Measurements from ENCODE around the gene MCTP1. TPM values are rescaled to one million over a fixed set of nuclear protein-coding genes. Genes with fewer than 3 reads are reported as not detected.
A peak's percentile ranks its signal among the peaks of the same experiment; 100 is the strongest.

The MCTP1 gene
- total RNA-seq, 4 donors from 2014 or later: 28.7 to 117 (median 48.2) TPM

- H3K4me3 ChIP-seq: no peak overlapping the region
- DNase-seq (ENCODE audit: low spot score in 2 of 2): no peak
- H3K36me3 ChIP-seq: no peaks in the 10 kb centered on the region
- peak overlapping the region in 1 of 4 donors; percentile 71 for H3K27ac ChIP-seq
- no peaks in the 10 kb centered on the region for H3K4me1 ChIP-seq
- no peak for TF ChIP-seq POLR2A (IDR thresholded peaks at IDR 0.05)
- TF ChIP-seq, protein P1, sequence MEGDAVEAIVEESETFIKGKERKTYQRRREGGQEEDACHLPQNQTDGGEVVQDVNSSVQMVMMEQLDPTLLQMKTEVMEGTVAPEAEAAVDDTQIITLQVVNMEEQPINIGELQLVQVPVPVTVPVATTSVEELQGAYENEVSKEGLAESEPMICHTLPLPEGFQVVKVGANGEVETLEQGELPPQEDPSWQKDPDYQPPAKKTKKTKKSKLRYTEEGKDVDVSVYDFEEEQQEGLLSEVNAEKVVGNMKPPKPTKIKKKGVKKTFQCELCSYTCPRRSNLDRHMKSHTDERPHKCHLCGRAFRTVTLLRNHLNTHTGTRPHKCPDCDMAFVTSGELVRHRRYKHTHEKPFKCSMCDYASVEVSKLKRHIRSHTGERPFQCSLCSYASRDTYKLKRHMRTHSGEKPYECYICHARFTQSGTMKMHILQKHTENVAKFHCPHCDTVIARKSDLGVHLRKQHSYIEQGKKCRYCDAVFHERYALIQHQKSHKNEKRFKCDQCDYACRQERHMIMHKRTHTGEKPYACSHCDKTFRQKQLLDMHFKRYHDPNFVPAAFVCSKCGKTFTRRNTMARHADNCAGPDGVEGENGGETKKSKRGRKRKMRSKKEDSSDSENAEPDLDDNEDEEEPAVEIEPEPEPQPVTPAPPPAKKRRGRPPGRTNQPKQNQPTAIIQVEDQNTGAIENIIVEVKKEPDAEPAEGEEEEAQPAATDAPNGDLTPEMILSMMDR (IDR thresholded peaks at IDR 0.05): no peak
- no peak for TF ChIP-seq EP300 (IDR thresholded peaks at IDR 0.05)
- 76 to 88% methylated on average over 3 of the region's 3 CpGs for WGBS, 2 donors
- H3K27me3 ChIP-seq: no peaks in the 10 kb centered on the region
- no peaks in the 10 kb centered on the region for H3K9me3 ChIP-seq
Measured at GRCh38 chr5:94820488-94820887, 464.4 kb downstream of the MCTP1 start.

- DNase-seq (ENCODE audit: low spot score in 2 of 2): no peak
- Histone ChIP-seq H3K27me3 (no peaks in the 10 kb centered on the region), H3K27ac (no peak overlapping the region), H3K4me1 (no peaks in the 10 kb centered on the region), H3K9me3 (no peaks in the 10 kb centered on the region), H3K4me3 (no peak overlapping the region), H3K36me3 (no peaks in the 10 kb centered on the region)
- TF ChIP-seq POLR2A (IDR thresholded peaks at IDR 0.05) (no peak), EP300 (IDR thresholded peaks at IDR 0.05) (no peak)
- TF ChIP-seq, protein P1 (IDR thresholded peaks at IDR 0.05): no peak
- 75 to 77% methylated on average over 5 of the region's 5 CpGs for WGBS, 2 donors
Measured at GRCh38 chr5:94818904-94819303, 466.0 kb downstream of the MCTP1 start.

DNA sequence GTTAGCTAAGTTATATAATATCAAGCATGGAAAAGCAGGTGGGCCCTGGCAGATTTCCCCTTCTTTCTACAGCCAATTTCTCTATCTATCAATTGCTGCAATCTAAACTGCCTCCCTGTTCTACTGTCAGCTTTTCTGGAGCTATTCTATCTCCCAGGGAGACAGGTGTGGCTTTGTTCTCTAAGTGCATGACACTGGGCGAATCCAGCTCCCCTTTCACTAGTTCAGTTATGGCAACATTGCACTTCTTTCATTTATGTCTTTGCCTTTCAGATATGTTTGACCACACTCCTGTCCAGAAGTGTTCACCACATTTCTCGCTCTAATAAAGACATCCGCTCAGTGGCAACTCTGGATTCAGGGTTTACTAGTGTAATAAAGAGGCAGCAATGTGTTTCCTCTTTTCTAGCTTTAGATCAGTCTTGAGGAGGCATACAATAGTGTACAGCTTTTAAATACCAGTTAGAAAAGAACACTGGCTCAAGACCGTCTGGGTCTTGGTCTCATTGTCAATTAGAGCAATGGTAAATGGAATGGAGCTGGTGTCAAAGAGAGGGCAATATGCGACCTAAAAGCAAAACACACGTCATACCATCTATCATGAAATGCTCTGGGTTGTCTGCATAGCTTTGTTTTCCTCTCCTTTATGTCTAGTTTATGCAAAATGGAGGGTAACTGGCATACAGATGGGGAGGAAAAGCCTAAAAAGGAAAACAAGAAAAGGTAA lies 469.4 kb downstream of the MCTP1 start:
- no peaks in the 10 kb centered on the region for H3K9me3 ChIP-seq
- no peak overlapping the region for H3K4me3 ChIP-seq
- no peaks in the 10 kb centered on the region for H3K36me3 ChIP-seq
- no peaks in the 10 kb centered on the region for H3K4me1 ChIP-seq
- WGBS, 2 donors: 73 to 76% methylated on average over 6 of the region's 6 CpGs
- H3K27ac ChIP-seq: no peak overlapping the region
- H3K27me3 ChIP-seq: no peaks in the 10 kb centered on the region
- TF ChIP-seq POLR2A (IDR thresholded peaks at IDR 0.05) (no peak), EP300 (IDR thresholded peaks at IDR 0.05) (no peak)
- TF ChIP-seq, protein P1 (IDR thresholded peaks at IDR 0.05): no peak
- DNase-seq (ENCODE audit: low spot score in 2 of 2): no peak

DNA sequence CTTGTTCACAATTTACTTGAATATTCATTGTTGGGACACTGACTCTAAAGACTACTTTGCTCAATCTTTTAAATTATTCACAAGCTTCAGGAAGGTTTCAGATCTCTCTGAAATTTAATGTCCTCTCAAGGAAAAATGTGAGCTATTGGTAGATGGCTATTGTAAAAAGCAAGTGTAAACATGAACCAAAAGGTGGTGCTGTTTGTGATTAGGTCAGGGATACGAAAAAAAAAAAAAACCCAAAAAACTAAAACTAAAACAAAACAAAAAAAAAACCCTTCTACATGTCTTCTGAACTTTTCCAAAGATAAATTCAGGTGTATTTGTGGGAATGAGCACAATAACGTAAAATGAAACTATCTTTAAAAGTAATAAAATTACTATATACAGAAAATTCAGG lies 472.7 kb downstream of the MCTP1 start:
- no peaks in the 10 kb centered on the region for H3K9me3 ChIP-seq
- WGBS, 2 donors: 70 to 72% methylated on average over 2 of the region's 2 CpGs
- DNase-seq (ENCODE audit: low spot score in 2 of 2): no peak
- H3K4me1 ChIP-seq: no peaks in the 10 kb centered on the region
- no peak overlapping the region for H3K27ac ChIP-seq
- H3K27me3 ChIP-seq: no peaks in the 10 kb centered on the region
- no peaks in the 10 kb centered on the region for H3K36me3 ChIP-seq
- TF ChIP-seq, protein P1 (IDR thresholded peaks at IDR 0.05): no peak
- TF ChIP-seq POLR2A (IDR thresholded peaks at IDR 0.05) (no peak), EP300 (IDR thresholded peaks at IDR 0.05) (no peak)
- H3K4me3 ChIP-seq: no peak overlapping the region

GRCh38 chr5:94811331-94811730 lies 473.6 kb downstream of the MCTP1 start:
- Histone ChIP-seq H3K9me3 (no peaks in the 10 kb centered on the region), H3K4me3 (no peak overlapping the region), H3K27me3 (no peaks in the 10 kb centered on the region), H3K27ac (no peak overlapping the region), H3K4me1 (no peaks in the 10 kb centered on the region), H3K36me3 (no peaks in the 10 kb centered on the region)
- TF ChIP-seq, protein P1 (IDR thresholded peaks at IDR 0.05): no peak
- no peak for TF ChIP-seq EP300 (IDR thresholded peaks at IDR 0.05)
- TF ChIP-seq POLR2A (IDR thresholded peaks at IDR 0.05): no peak
- 90 to 92% methylated on average over 6 of the region's 6 CpGs for WGBS, 2 donors
- DNase-seq (ENCODE audit: low spot score in 2 of 2): no peak

Data from tibial nerve (tissue), 4 donors.